Measurements from ENCODE around the gene TYMS.

TYMS gene

GRCh38 chr18:657311-658000 lies at the start of gene TYMS:
Gene TYMS (plus strand): TSS chr18:657653. CDS start chr18:657743, 90 bp downstream.
- DNase-seq (ENCODE audit: low read depth): no peak

- no peak for DNase-seq (ENCODE audit: low read depth)
These were observed 49.5 kb upstream of the TYMS start for GRCh38 chr18:607930-608329.

- DNase-seq (ENCODE audit: low read depth): no peak
These were observed 47.1 kb upstream of the TYMS start for GRCh38 chr18:610214-610928.

- DNase-seq (ENCODE audit: low read depth): no peak
These were observed 45.3 kb upstream of the TYMS start for GRCh38 chr18:612156-612555.

- no peak for DNase-seq (ENCODE audit: low read depth)
These were observed 43.3 kb upstream of the TYMS start for GRCh38 chr18:614193-614592.

GRCh38 chr18:615092-615521 lies 42.3 kb upstream of the TYMS start:
- DNase-seq (ENCODE audit: low read depth): no peak

GRCh38 chr18:615773-616172 lies 41.7 kb upstream of the TYMS start:
- no peak for DNase-seq (ENCODE audit: low read depth)

GRCh38 chr18:616380-616995 lies 41.0 kb upstream of the TYMS start:
- no peak for DNase-seq (ENCODE audit: low read depth)

GRCh38 chr18:617970-618504 lies 39.4 kb upstream of the TYMS start:
- no peak for DNase-seq (ENCODE audit: low read depth)

- no peak for DNase-seq (ENCODE audit: low read depth)
These were observed 38.8 kb upstream of the TYMS start for GRCh38 chr18:618618-619017.

GRCh38 chr18:621291-622043 lies 36.0 kb upstream of the TYMS start:
- DNase-seq (ENCODE audit: low read depth): no peak

- no peak for DNase-seq (ENCODE audit: low read depth)
These were observed 35.2 kb upstream of the TYMS start for GRCh38 chr18:622289-622688.

GRCh38 chr18:623761-624620 lies 33.5 kb upstream of the TYMS start:
- DNase-seq (ENCODE audit: low read depth): peak; percentile 37

- DNase-seq (ENCODE audit: low read depth): no peak
These were observed 30.2 kb upstream of the TYMS start for GRCh38 chr18:627231-627630.

GRCh38 chr18:629269-630150 lies 27.9 kb upstream of the TYMS start:
- DNase-seq (ENCODE audit: low read depth): no peak

GRCh38 chr18:631560-631959 lies 25.9 kb upstream of the TYMS start:
- no peak for DNase-seq (ENCODE audit: low read depth)

- DNase-seq (ENCODE audit: low read depth): no peak
These were observed 22.9 kb upstream of the TYMS start for GRCh38 chr18:634551-635045.

- DNase-seq (ENCODE audit: low read depth): no peak
These were observed 22.3 kb upstream of the TYMS start for GRCh38 chr18:635171-635570.

GRCh38 chr18:641224-641623 lies 16.2 kb upstream of the TYMS start:
- no peak for DNase-seq (ENCODE audit: low read depth)

- DNase-seq (ENCODE audit: low read depth): no peak
These were observed 13.0 kb upstream of the TYMS start for GRCh38 chr18:644395-645004.
